RPMI8226 (cell line): ENCODE results near the gene CDH16.

Source experiments
- DNase-seq: peaks from one replicate; pipeline ENCODE4 v3.0.0-alpha.2; 2015

The CDH16 gene

GRCh38 chr16:66927918-66928649, 9.4 kb upstream of the CDH16 start:
- peak; percentile 37 for DNase-seq

GRCh38 chr16:66926961-66927436, 8.3 kb upstream of the CDH16 start:
- DNase-seq, result peak; percentile 37

GRCh38 chr16:66926171-66926947, 7.7 kb upstream of the CDH16 start:
- DNase-seq, result no peak

GRCh38 chr16:66925322-66925840, 6.7 kb upstream of the CDH16 start, which contains the start of gene RRAD:
TSS of gene RRAD (minus strand) at chr16:66925535. CDS start at chr16:66925179, 356 bp downstream.
- DNase-seq, result no peak

- peak; percentile 76 for DNase-seq
These were observed 6.0 kb upstream of the CDH16 start for GRCh38 chr16:66924527-66925321.

- DNase-seq, result peak; percentile 65
These were observed 5.2 kb upstream of the CDH16 start for GRCh38 chr16:66923866-66924265.

- no peak for DNase-seq
These were observed 4.6 kb upstream of the CDH16 start for GRCh38 chr16:66923247-66923731.

GRCh38 chr16:66921729-66922450, 3.2 kb upstream of the CDH16 start:
- no peak for DNase-seq

- DNase-seq, result no peak
These were observed 2.4 kb upstream of the CDH16 start for GRCh38 chr16:66920924-66921680.

- DNase-seq, result no peak
These were observed 1.6 kb upstream of the CDH16 start for GRCh38 chr16:66920299-66920590.

- no peak for DNase-seq
These were observed 1.0 kb upstream of the CDH16 start for GRCh38 chr16:66919569-66920298.

- no peak for DNase-seq
These were observed 330 bp downstream of the CDH16 start for GRCh38 chr16:66918355-66918754.

- DNase-seq, result no peak
These were observed 944 bp downstream of the CDH16 start for GRCh38 chr16:66917741-66918140.

GRCh38 chr16:66916518-66916917, 2.2 kb downstream of the CDH16 start:
- DNase-seq, result no peak

- DNase-seq, result no peak
These were observed 3.6 kb downstream of the CDH16 start for GRCh38 chr16:66915041-66915440.

GRCh38 chr16:66914541-66914940, 4.1 kb downstream of the CDH16 start:
- DNase-seq, result no peak

GRCh38 chr16:66913711-66914110, 5.0 kb downstream of the CDH16 start:
- no peak for DNase-seq

- no peak for DNase-seq
These were observed 5.6 kb downstream of the CDH16 start for GRCh38 chr16:66913081-66913480.

- DNase-seq, result no peak
These were observed 6.9 kb downstream of the CDH16 start for GRCh38 chr16:66911801-66912200.

GRCh38 chr16:66911112-66911511, 7.6 kb downstream of the CDH16 start:
- no peak for DNase-seq
